WTC11 (cell line): ENCODE results near the gene AAGAB. TPM values are rescaled to one million over a fixed set of nuclear protein-coding genes. Genes with fewer than 3 reads are reported as not detected.
A peak's percentile ranks its signal among the peaks of the same experiment; 100 is the strongest.
"Not testable (repeated sequence)": the region's sequence is repeated elsewhere in the genome, so short reads cannot be mapped to it uniquely, and the experiment has no call there.

Experiments
- ATAC-seq: fragments of 200-7000 bp; cut with Tn5 transposase; 2 replicates; pipeline ENCODE4 v1.10.0; 2021; ENCODE audit warnings: mild to moderate bottlenecking, moderate library complexity
- CTCF ChIA-PET: fragments of 300-600 bp; sonication (Branson Sonifier 250); formaldehyde crosslinking; loops from one replicate; lab custom pipeline; 2021; ENCODE audit warnings: antibody characterized with exemption; lab: Charles Lee
- POLR2A ChIA-PET: fragments of 350-600 bp; sonication (Branson Sonifier 250); formaldehyde crosslinking; loops from one replicate; lab custom pipeline; 2021; ENCODE audit warnings: antibody characterized with exemption; lab: Charles Lee
- DNase-seq: peaks from one replicate; pipeline ENCODE4 v3.0.0; 2021; ENCODE audit warnings: low spot score
- H3K27ac Mint-ChIP-seq: 2 replicates; pipeline ENCODE4 v1.8.0; 2021; ENCODE audit warnings: mixed read lengths
- H3K27me3 Mint-ChIP-seq: 2 replicates; pipeline ENCODE4 v1.8.0; 2021; ENCODE audit warnings: low read depth, mild to moderate bottlenecking, moderate library complexity, mixed read lengths
- H3K36me3 Mint-ChIP-seq: 2 replicates; pipeline ENCODE4 v1.8.0; 2021; ENCODE audit warnings: mixed read lengths
- H3K4me1 Mint-ChIP-seq: 2 replicates; pipeline ENCODE4 v1.8.0; 2022; ENCODE audit warnings: mixed read lengths
- H3K4me3 Mint-ChIP-seq: 2 replicates; pipeline ENCODE4 v1.8.0; 2021; ENCODE audit warnings: mild to moderate bottlenecking, moderate library complexity, mixed read lengths
- H3K9me3 Mint-ChIP-seq: 2 replicates; pipeline ENCODE4 v1.8.0; 2021; ENCODE audit warnings: mixed read lengths
- AR ChIP-seq: fragments of 250-450 bp; sonication (Bioruptor Pico); IDR thresholded peaks from 2 replicates; pipeline ENCODE4 v1.9.0; 2021; ENCODE audit warnings: mild to moderate bottlenecking
- CBFB ChIP-seq: sonication (generic); formaldehyde crosslinking; IDR thresholded peaks from 2 replicates; pipeline ENCODE4 v1.8.1; 2022; ENCODE audit warnings: mild to moderate bottlenecking, low read depth, missing genetic modification reagents
- E2F4 ChIP-seq: sonication (generic); formaldehyde crosslinking; IDR thresholded peaks from 2 replicates; pipeline ENCODE4 v1.8.1; 2022; ENCODE audit warnings: low read depth, mild to moderate bottlenecking, moderate library complexity, missing genetic modification reagents, borderline replicate concordance
- ELF4 ChIP-seq: sonication (generic); formaldehyde crosslinking; IDR thresholded peaks from 2 replicates; pipeline ENCODE4 v1.8.1; 2022; ENCODE audit warnings: low read depth, mild to moderate bottlenecking, moderate library complexity, missing genetic modification reagents
- MAX ChIP-seq: sonication (generic); formaldehyde crosslinking; IDR thresholded peaks from 2 replicates; pipeline ENCODE4 v1.8.0; 2022; ENCODE audit warnings: mild to moderate bottlenecking, missing genetic modification reagents
- NFYB ChIP-seq: sonication (generic); formaldehyde crosslinking; conservative IDR thresholded peaks from 2 replicates; pipeline ENCODE4 v1.8.0; 2022; ENCODE audit warnings: low read depth, missing genetic modification reagents
- NR1H2 ChIP-seq: sonication (generic); formaldehyde crosslinking; IDR thresholded peaks from 2 replicates; pipeline ENCODE4 v1.9.0; 2021; ENCODE audit warnings: mild to moderate bottlenecking, moderate library complexity, missing genetic modification reagents
- OVOL2 ChIP-seq: fragments of 250-450 bp; sonication (Bioruptor Pico); IDR thresholded peaks from 2 replicates; pipeline ENCODE4 v1.9.0; 2021; ENCODE audit warnings: mild to moderate bottlenecking, borderline replicate concordance
- PRRX2 ChIP-seq: fragments of 250-450 bp; sonication (Bioruptor Pico); IDR thresholded peaks from 2 replicates; pipeline ENCODE4 v1.8.0; 2021; ENCODE audit warnings: mild to moderate bottlenecking
- RELA ChIP-seq: sonication (generic); formaldehyde crosslinking; IDR thresholded peaks from 2 replicates; pipeline ENCODE4 v1.8.1; 2022; ENCODE audit warnings: missing genetic modification reagents, mild to moderate bottlenecking, borderline replicate concordance
- SMAD3 ChIP-seq: sonication (generic); formaldehyde crosslinking; IDR thresholded peaks from 2 replicates; pipeline ENCODE4 v1.8.0; 2022; ENCODE audit warnings: missing genetic modification reagents, mild to moderate bottlenecking, borderline replicate concordance
- TP53 ChIP-seq: sonication (generic); formaldehyde crosslinking; IDR thresholded peaks from 2 replicates; pipeline ENCODE4 v1.8.1; 2023; ENCODE audit warnings: mild to moderate bottlenecking, missing genetic modification reagents
- ZMAT4 ChIP-seq: fragments of 250-450 bp; sonication (Bioruptor Pico); IDR thresholded peaks from 2 replicates; pipeline ENCODE4 v1.9.0; 2021; ENCODE audit warnings: mild to moderate bottlenecking
- ZNF121 ChIP-seq: sonication (generic); formaldehyde crosslinking; IDR thresholded peaks from 2 replicates; pipeline ENCODE4 v1.8.0; 2023; ENCODE audit warnings: missing genetic modification reagents
- ZNF219 ChIP-seq: sonication (generic); formaldehyde crosslinking; IDR thresholded peaks from 2 replicates; pipeline ENCODE4 v1.8.0; 2023; ENCODE audit warnings: missing genetic modification reagents, mild to moderate bottlenecking, borderline replicate concordance
- ZNF263 ChIP-seq: sonication (generic); formaldehyde crosslinking; IDR thresholded peaks from 2 replicates; pipeline ENCODE4 v1.8.1; 2022; ENCODE audit warnings: low read depth, mild to moderate bottlenecking, moderate library complexity, missing genetic modification reagents
- ZNF532 ChIP-seq: fragments of 250-450 bp; sonication (Bioruptor Pico); IDR thresholded peaks from 2 replicates; pipeline ENCODE4 v1.9.0; 2021; ENCODE audit warnings: mild to moderate bottlenecking, borderline replicate concordance
- total RNA-seq: library from RNA; stranded (reverse); gene quantifications from 3 replicates; pipeline ENCODE4 v1.2.3, GENCODE V29; 2021

The AAGAB gene
- total RNA-seq, 1 experiment from 2014 or later, result 41.7 TPM

GRCh38 chr15:67248011-67248505 lies 6.4 kb downstream of the AAGAB start (continued):
- TF ChIP-seq ZNF532 (no peak), RELA (no peak)
- TF ChIP-seq, all 79 proteins: peak for 0

- CTCF ChIA-PET, H3K27ac Mint-ChIP-seq, POLR2A ChIA-PET, H3K4me3 Mint-ChIP-seq, H3K27me3 Mint-ChIP-seq, DNase-seq, ATAC-seq: not testable (repeated sequence)
- peaks cover 33% of the 10 kb centered on the region for H3K36me3 Mint-ChIP-seq
- peak; percentile 47 for TF ChIP-seq NFYB (CRISPR knock-in tag)
- H3K9me3 Mint-ChIP-seq, result peaks cover 17% of the 10 kb centered on the region
- peaks cover 16% of the 10 kb centered on the region for H3K4me1 Mint-ChIP-seq
These were observed 7.9 kb downstream of the AAGAB start for GRCh38 chr15:67246606-67247005.

GRCh38 chr15:67244971-67245478 lies 9.4 kb downstream of the AAGAB start:
- Mint-ChIP-seq H3K4me1 (peaks cover 31% of the 10 kb centered on the region), H3K27ac (no peak overlapping the region), H3K4me3 (no peak overlapping the region), H3K9me3 (peaks cover 17% of the 10 kb centered on the region), H3K27me3 (no peaks in the 10 kb centered on the region), H3K36me3 (peaks cover 33% of the 10 kb centered on the region)
- ChIA-PET POLR2A (no interaction called here), CTCF (no interaction called here)
- TF ChIP-seq TP53 (CRISPR knock-in tag) (no peak), NR1H2 (CRISPR knock-in tag) (no peak), PRRX2 (CRISPR knock-in tag) (no peak), SMAD3 (CRISPR knock-in tag) (no peak), MAX (CRISPR knock-in tag) (no peak), ELF4 (CRISPR knock-in tag) (no peak), ZNF121 (no peak), ZNF263 (CRISPR knock-in tag) (no peak), AR (no peak), ZMAT4 (CRISPR knock-in tag) (no peak), CBFB (CRISPR knock-in tag) (no peak), ZNF219 (CRISPR knock-in tag) (no peak), OVOL2 (CRISPR knock-in tag) (no peak), E2F4 (CRISPR knock-in tag) (no peak)
- no peak for ATAC-seq
- DNase-seq, result no peak
